Left renal pelvis (tissue), 4 donors: ENCODE results near the gene EVC. TPM values are rescaled to one million over a fixed set of nuclear protein-coding genes. Genes with fewer than 3 reads are reported as not detected.

Experiments
- DNase-seq, 4 donors: peaks; one replicate each; pipeline ENCODE4 v3.0.0-alpha.2; 2013; ENCODE audit warnings: low read depth in 4 of 4, low spot score in 3 of 4
- polyA plus RNA-seq, 4 donors: library from polyadenylated mRNA; unstranded; fragments of 120-200 nt; gene quantifications; one replicate each; pipeline ENCODE4 v1.2.1, GENCODE V29; 2013; ENCODE audit not compliant: insufficient read length in 4 of 4

The EVC gene
- polyA plus RNA-seq, 4 donors = 29.2 to 47.9 (median 39.8) TPM

DNA sequence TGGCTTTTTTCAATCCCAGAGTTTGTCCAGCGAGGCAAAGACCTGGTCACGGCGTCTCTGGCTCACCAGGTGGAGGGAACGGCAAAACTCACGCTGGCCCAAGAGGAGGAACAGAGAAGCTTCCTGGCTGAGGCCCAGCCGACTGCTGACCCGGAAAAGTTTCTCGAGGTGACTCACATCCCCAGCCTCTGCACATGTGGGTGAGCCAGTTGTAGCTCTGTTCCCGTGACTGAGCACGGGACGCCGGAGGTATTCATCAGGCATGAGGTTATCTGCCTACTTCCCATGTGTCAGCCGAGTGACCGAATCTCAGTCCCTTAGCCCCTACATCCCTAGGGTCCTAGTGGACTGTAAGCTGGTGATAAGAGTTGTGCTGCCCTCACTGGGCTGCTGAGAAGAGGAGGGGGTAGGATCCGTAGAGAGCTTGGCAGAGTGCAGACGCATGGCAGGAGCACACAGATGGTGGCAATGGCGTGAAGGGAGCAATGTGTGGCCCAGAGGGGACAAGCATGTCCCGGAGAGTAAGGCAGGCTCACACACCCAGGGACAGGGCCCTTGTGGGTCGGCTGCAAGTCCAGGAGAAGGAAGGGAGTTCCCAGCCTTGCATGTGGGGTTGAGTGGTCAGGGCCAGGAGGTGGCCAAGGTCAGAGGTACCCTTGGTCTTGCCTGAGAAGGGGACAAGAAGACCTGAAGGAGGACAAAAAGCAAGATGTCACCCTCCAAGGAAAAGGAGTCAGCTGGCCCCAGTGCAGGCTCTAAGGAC is 42.9 kb downstream of the EVC start:
- no peak for DNase-seq

DNA sequence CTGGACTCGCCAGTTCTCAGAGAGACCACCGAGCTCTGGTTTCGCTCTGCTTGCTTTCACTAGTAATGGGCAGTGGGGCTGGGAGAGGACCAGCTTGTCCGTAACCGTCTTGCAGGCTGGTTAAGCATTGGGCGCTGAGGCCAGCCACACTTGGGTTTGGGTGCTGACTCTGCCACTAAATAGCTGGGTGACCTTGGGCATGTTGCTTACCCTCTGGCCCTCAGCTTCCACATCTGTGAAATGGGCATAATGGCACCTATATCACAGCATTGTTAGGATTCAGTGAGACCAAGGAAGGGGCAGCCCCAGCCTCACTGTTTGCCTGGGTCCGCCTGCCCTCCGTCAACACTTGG is 43.5 kb downstream of the EVC start:
- DNase-seq = no peak

DNA sequence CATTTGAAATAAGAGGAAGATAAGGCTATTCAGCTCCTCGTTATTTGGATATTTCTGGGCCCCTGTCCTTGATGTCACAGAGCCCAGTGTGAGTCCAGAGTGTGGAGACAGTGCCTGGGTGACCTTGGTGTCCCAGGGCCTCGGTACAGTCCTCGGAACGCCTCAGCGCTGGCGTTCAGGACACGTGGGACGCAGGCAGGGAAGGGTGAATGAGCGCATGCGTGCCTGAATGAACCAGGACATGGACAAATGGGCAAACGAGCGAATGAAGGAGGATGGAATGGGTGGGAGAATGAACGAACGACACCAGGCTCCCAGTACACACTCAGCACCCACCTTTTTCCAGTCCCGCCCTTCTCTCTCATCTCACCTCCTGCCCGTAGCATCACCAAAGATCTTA is 44.2 kb downstream of the EVC start:
- no peak for DNase-seq

DNA sequence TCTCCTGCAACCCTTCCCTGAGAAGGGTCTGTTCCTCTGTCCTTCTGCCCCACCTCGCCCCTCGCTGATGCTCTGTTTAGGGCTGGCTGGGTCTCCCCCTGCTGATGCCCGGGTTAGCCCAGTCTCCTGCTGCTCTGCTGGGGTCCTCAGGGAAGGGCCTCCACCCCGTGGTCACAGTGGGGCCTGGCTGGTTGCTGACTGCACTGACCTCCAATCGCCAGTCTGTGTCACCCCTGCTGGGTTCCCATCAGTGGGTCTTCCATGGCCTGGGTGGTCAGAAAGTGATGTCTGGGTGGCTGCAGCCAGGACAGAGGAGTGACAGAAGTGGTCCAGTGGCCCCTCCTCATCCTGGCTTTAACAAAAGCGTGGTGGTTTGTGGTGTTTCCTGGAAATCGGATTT is 44.7 kb downstream of the EVC start:
- no peak for DNase-seq

DNA sequence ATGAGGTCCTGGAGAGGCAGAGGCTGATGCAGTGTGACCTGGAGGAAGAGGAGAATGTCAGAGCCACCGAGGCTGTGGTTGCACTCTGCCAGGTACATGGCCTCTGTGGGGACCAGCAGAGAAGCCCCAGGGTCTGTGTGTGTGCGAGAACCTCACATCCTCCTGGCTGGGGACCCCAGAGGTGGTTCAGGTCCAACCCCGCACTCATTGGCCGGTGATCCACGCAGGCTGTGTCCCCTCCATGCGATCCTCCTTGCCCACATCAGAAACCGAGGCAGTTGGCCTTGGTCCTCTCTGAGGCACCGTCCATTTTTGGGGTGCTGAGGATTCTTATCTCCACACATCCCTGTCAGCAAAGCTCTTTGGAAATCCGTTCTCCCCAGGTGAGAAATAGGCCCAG is 45.3 kb downstream of the EVC start:
- no peak for DNase-seq

DNA sequence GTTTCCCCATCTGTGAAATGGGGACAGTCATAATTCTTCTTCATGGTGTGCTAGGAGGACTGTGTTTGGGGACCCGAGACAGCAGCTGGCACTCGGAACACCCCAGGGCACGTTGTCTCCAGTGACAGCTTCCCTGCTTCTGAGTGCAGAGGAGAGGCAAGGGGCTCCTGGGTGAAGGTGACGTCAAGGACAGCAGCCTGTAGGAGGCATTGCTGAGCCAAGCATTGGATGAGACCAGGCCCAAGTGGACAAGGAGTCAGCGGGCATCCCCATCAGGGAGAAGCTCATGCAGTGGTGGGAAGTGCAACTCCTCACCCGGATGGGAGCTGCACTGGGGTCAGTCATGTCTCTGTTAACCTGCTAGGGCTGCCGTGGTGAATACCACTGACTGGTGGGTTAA is 46.1 kb downstream of the EVC start:
- DNase-seq = no peak

DNA sequence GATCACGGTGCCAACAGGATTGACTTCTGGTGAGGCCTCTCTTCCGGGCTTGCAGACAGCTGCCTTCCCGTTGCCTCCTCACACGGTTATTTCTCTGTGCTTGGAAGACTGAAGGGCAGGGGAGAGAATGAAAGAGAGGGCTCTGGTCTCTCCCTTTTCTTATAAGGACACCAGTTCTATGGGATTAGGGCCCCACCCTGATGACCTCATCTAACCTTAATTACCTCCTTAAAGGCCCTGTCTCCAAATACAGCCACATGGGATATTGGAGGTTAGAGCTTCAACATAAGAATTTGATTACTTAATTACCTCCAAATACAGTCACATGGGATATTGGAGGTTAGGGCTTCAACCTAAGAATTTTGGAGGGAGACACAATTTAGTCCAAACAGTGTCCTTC is 46.5 kb downstream of the EVC start:
- DNase-seq = no peak

DNA sequence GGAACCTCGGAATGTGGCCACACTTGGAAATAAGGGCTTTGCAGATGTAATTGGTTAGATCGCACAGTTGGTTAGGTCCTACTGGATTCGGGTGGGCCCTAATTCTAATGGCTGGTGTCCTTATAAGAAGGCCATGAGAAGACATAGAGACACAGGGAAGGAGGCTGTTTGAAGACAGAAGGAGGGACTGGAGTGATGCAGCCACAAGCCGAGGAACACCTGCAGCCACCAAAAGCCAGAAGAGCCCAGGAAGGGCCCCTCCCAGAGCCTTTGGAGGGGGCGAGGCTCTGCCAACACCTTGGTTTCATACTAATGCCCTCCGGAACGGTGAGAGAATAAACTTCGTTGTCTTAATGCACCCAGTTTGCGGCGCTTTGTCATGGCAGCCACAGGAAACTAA is 47.0 kb downstream of the EVC start:
- DNase-seq = no peak

DNA sequence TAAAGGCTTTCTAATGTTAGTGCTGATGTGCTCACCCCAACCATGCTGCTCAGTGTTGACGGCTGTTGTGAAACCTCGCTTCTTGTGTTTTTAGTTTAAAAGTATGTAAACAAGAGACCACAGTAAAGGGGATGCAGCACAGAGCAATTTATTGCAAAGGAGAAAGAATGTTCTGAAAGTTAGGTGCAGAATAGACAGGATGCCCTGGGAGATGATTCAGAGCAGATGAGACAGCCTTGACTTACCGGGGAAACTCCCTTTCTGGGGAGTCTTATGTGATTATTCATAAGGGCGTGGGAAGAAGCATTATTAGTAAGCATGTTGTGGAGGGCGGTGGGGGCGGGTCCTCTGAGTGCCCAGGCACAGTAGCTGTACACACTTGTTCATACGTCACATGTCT is 47.7 kb downstream of the EVC start:
- DNase-seq = no peak

DNA sequence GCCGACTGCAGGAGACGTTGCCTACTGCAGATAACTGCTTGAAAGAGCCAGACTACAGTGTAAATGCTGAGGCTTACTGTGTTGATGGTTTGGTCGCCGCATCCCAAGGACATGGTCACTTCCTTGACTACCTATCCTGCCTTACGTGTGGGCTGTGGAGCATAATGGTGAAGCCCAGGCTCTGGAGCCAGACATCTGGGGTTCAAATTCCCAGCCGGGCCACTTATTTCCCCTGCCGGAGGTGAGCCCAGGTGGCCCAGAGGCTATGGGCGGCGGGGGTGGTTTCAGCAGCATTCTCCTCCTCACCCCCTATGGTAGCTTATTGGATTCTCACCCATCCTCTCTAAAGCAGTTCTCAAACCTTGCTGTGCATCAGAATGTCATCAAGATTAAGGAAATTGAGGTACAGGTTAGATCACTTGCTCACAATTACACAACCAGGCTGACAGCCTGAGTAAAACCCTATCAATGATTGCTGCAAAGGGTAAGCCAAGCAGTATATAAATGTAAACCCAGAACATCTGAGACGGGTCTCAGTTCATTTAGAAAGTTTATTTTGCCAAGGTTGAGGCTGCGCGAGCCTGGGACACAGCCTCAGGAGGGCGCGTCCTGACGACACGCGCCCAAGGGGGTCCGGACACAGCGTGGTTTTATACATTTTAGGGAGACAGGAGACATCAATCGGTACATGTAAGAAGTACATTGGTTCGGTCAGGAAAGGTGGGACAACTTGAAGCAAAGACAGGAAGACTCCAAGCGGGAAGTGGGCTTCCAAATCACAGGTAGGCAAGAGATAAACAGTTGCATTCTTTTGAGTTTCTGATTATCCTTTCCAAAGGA is 48.5 kb downstream of the EVC start:
- no peak for DNase-seq

DNA sequence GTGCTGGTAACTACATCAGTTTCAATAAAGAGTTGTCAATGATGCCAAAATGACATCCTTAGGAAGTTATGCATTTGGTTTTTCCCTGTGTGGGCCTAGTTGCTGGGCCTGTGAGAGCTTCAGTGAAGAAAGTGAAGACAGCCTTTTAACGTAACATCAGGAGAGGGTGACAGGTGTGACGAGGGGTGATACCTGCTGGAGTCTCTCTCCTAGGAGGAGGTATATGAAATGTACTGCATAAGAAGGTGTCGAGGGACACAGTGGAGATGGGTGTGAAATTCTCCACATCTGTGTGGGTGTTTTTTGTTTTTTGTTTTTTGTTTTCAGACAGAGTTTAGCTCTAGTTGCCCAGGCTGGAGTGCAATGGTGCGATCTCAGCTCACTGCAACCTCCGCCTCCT is 49.2 kb downstream of the EVC start:
- DNase-seq = no peak

DNA sequence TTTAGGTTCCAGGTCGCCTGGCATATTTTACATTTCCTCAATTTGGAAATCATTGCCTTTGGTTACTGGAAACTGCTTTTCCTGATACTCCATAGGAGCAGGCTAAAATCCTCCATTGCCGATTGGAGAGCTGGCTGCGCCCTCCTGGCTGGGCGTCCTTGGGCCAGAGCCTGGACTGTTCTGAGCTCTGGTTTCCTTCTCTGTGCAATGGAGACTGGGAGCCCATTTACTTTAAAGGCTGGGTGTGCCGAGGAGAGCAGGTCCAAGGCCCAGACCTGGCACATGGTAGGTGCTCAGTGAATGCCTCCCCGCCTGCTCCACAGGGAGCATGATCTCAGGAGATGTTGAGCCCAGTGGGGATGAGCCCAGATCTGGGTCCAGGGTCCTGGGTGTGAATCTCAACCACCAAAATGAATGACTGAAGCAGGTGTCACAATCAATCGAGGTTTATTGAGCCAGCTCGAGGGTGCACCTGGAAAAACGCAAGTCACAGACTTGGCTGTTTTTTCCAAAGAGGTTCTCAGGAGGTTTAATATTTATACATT is 50.0 kb downstream of the EVC start:
- DNase-seq = no peak

DNA sequence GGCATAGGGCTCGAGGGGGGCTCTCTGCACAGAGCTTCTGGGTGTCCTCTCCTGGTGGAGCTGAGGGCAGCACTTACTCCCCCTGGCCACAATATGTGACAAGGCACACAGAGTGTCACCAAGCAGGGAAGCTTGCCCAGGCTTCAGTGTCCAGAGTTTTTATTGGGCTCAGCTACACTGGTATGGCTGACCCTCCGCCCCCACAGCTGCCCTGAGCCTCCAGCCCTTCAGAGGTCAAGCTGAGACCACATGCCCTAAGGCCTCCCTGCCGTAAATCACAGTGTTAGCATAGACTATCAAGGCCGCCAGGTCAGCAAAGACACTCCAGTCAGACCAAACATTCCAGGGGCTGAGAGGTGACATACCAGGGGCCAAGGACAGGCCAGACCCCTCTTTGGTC is 59.0 kb downstream of the EVC start:
- DNase-seq = no peak

DNA sequence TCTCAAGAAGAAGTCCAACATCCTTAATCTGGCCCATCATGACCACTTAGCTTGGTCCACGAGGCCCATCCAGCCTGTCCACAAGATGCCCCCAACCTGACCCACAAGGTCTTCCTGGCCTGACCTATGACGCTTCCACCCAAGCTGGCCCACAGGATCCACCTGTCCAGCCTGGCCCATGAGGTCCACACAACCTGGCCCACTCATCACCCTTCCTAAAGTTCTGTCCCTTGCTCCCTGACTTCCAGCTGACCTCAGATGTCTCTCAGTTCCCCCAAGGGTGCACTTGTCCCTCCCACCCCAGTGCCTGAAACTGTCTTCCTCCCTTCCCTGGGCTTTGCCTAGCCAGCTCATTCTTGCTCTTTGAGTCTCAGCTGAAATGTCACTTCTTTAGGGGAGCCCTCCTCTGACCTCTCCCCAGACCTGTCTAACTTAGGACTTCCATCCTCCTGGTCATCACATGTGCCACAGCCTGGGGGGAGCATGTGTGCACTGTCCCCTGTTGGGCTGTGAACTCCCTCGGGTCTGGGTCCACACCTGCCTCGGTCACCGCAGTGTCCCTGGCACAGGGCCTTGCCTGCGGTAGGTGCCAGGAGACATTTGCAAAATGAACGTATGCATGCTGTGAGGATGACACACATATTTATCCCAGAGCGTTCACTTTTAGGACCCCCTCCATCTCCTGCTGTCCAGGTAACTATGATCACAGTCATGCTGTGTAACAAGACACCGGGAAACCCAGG is 61.7 kb downstream of the EVC start:
- DNase-seq = no peak

DNA sequence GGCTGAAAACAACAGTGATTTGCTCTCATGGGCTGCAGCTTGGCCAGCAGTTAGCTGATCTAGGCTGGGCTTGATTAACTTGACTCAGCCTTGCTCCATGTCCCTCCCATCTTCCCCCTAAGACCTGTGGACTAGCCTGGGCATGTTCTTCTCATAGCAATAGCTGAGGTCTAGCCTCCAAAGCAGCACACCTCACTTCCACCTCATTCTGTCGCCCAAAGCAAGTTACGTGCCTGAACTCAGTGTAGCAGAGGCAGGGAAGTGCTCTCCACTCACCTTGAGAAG is 62.2 kb downstream of the EVC start:
- DNase-seq = no peak

DNA sequence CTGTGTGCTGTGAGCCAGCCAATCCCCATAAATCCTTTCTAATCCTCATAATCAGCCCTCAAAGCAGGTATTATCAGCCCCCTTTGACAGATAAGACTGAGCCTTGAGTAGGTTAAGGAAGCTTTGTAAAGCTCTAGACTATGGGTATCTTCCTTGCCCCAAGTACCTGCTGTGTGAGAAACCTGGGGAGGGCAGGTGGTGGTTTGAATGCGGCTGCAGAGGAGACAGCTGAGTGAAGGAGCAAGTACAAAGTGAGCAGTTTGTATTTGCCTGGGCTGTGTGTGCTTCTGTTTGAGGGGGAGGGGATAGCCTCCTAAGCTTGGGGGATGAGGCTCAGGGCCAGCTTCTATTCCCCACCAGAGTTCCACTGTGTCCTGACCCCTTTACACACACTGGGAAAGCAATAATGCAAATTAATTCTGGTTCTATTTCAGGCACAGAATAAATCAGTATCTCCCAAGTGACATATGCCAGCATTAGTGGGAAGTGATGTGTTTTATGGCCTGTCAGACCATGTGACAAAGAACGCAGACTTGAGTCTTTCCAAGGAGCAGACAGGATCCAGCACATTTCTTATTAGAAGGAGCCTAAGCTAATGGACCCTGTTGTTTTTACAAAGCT is 63.5 kb downstream of the EVC start:
- no peak for DNase-seq

DNA sequence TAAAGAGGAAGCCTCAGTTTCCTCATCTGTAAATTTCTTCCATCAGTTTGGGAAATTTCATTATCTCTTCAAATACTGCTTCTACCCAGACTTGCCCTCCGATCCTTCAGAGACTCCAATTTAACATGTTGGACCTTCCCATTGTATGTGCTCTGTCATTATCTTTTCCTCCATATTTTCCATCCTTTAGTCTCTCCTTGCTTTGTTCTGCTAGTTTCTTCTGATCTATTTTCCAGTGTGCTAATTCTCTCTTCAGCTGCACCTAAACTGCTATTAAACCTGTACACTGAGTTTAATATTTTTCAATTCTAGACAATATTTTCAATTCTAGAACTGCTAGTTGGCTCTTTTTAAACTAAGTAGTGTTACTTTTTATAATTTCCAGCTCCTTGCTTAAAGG is 65.5 kb downstream of the EVC start:
- no peak for DNase-seq

DNA sequence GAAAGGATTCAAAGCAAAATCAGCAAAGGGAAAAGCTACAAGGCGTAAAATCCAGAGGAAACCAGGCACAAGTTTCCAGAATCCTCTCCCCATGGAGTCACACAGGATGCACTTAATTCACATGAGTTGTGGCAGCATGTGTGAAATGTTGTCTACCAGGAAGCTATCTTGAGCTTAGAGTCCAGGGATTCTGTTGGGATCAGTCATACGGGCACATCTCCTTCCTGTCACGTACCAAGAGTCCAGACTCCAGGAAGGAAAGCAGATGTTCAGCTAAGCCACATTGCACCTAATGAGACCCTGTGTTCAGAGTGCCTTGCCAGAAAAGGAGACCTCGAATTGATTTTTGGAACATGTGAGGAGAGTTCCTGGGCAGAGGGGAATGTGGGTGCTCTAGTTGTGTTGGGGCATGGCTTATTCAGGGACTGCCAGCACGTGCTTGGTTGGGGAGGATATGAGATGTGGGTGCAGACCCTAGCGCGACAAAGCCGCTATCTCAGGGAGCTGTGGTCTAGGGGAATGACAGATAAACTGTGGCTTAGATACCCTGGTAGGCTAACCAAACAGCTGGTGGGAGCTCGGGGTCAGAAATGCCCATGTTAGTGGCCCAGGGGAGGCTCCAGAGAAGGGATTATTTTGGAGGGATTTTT is 70.0 kb downstream of the EVC start:
- DNase-seq = no peak

DNA sequence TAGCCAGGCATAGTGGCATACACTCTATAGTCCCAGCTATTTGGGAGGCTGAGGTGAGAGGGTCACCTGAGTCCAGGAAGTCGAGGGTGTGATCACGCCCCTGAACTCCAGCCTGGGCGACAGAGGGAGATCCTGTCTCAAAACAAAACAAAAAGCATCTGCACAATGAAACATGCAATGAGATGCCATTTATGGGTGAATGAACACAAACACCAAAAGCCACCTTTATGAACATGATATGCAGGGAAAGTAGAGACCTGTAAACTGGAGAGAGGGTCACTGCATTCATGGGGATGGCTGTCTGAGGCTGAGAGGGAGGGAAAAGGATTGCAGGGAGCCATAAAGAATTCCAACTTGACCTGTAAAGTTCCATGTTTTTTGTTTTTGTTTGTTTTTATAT is 70.7 kb downstream of the EVC start:
- DNase-seq = no peak

DNA sequence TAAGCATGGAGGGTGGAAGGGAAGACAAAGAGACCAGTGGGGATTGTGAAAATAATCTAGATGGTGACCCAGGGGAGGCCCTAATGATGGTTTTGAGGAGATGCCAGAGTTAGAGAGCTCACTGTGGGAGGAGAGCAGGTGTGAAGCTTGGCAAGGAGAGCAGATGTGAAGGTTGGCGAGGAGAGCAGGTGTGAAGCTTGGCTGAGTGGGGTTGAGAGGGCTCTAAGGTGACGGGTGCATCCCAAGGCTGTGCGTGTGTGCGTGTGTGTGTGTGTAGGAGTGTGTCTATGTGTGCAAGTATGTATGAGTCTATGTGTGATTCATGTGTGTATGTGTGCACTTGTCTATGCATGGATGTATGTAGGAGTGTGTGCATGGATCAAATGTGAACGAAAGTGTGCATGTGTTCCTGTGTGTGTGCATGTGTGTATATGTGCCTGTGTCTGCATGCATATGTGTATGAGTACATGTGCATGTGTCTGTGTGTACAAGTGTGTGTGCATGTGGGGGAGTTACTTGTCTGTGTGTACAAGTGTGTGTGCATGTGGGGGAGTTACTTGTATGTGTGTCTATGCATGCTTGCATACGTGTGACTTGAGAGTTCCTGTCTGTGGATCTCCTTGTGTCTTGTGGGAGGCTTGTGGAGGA is 72.0 kb downstream of the EVC start:
- no peak for DNase-seq
